HepG2 (cell line): ENCODE data around the gene PLEKHA5. TPM values are rescaled to one million over a fixed set of nuclear protein-coding genes. Genes with fewer than 3 reads are reported as not detected.

ENCODE experiments used
- ATAC-seq: fragments of 200-7000 bp; cut with Tn5 transposase; 3 replicates; pipeline ENCODE4 v1.9.1; 2020; ENCODE audit warnings: mild to moderate bottlenecking, moderate library complexity
- BruUV-seq: library from RNA; stranded (reverse); fragments of 400-500 nt; replicated peaks from 2 replicates; lab custom pipeline; 2021; lab: Mats Ljungman, UMichigan
- CTCF ChIA-PET: fragments of 300-600 bp; formaldehyde crosslinking; extraction: SDS; loops from one replicate; lab custom pipeline; 2021; ENCODE audit warnings: low total read pairs, inconsistent platforms, low intra/inter-chr PET ratio; lab: Yijun Ruan, JAX
- POLR2A ChIA-PET: fragments of 350-600 bp; sonication (Branson Sonifier 250); formaldehyde crosslinking; loops from one replicate; lab custom pipeline; 2020; ENCODE audit warnings: antibody characterized with exemption, inconsistent platforms; lab: Yijun Ruan, JAX
- DNase-seq: peaks from one replicate; pipeline ENCODE4 v3.0.0-alpha.2; 2015; ENCODE audit warnings: low spot score
- FAIRE-seq: peaks from 3 replicates; lab custom pipeline; 2011; peaks lifted over from hg19 to GRCh38; lab: Jason Lieb, UNC
- H2AFZ ChIP-seq: one replicate; pipeline ENCODE4 v1.6.1; 2011; ENCODE audit warnings: low read length, inconsistent platforms
- H3K27ac ChIP-seq: fragments of 300-600 bp; 3 replicates; pipeline ENCODE4 v1.8.0; 2011; ENCODE audit warnings: mixed run types, mild to moderate bottlenecking, mixed read lengths, low read length, inconsistent platforms; ENCODE audit not compliant: insufficient read depth; ENCODE audit errors: extremely low read length
- H3K27me3 ChIP-seq, 2 experiments: fragments of 200-600 bp in 1 of 2; 2 replicates in 1 of 2; 3 replicates in 1 of 2; pipeline versions ENCODE4 v1.6.0 to v1.8.0; 2011; ENCODE audit warnings: low read length in 2 of 2, mild to moderate bottlenecking in 2 of 2, moderate library complexity in 2 of 2, inconsistent platforms in 1 of 2; ENCODE audit not compliant: insufficient read depth in 2 of 2, control insufficient read depth in 1 of 2
- H3K36me3 ChIP-seq, 2 experiments: fragments of 200-600 bp in 1 of 2; replicated peaks in 1 of 2; 2 replicates in 1 of 2; 3 replicates in 1 of 2; pipeline versions ENCODE4 v1.5.1 to v1.8.0; 2011; ENCODE audit warnings: low read length in 2 of 2, inconsistent platforms in 1 of 2; ENCODE audit not compliant: insufficient read depth in 2 of 2, control insufficient read depth in 1 of 2
- H3K4me1 ChIP-seq: 2 replicates; pipeline ENCODE4 v1.5.1; 2012; ENCODE audit warnings: low read length, inconsistent platforms; ENCODE audit not compliant: insufficient read depth
- H3K4me2 ChIP-seq: 2 replicates; pipeline ENCODE4 v1.6.0; 2011; ENCODE audit warnings: low read depth, low read length, inconsistent platforms
- H3K4me3 ChIP-seq, 3 experiments: fragments of 200-600 bp in 1 of 3; sonication (generic), shearing (Covaris generic) in 1 of 3; replicated peaks in 1 of 3; 2 replicates each; pipeline ENCODE4 v1.5.1; 2011 to 2016; ENCODE audit warnings: low read length in 3 of 3, inconsistent platforms in 2 of 3, low read depth in 2 of 3, mild to moderate bottlenecking in 2 of 3, control low read depth in 1 of 3, mixed read lengths in 1 of 3; ENCODE audit not compliant: insufficient read depth in 1 of 3
- H3K79me2 ChIP-seq: one replicate; pipeline ENCODE4 v1.6.1; 2011; ENCODE audit warnings: low read length, inconsistent platforms; ENCODE audit not compliant: insufficient read depth
- H3K9ac ChIP-seq: 2 replicates; pipeline ENCODE4 v1.6.0; 2011; ENCODE audit warnings: mild to moderate bottlenecking, low read depth, low read length, inconsistent platforms; ENCODE audit not compliant: insufficient read depth
- H3K9me3 ChIP-seq: 2 replicates; pipeline ENCODE4 v1.5.1; 2012; ENCODE audit warnings: mild to moderate bottlenecking, low read length
- H4K20me1 ChIP-seq: 2 replicates; pipeline ENCODE4 v1.6.0; 2011; ENCODE audit warnings: inconsistent platforms, mild to moderate bottlenecking, low read length, moderate library complexity; ENCODE audit not compliant: insufficient read depth
- FOSL1 ChIP-seq: sonication (generic); formaldehyde crosslinking; IDR thresholded peaks from 2 replicates; pipeline ENCODE4 v1.9.0; 2021; ENCODE audit warnings: missing genetic modification reagents, borderline replicate concordance
- GZF1 ChIP-seq: sonication (generic); formaldehyde crosslinking; IDR thresholded peaks from 2 replicates; pipeline ENCODE4 v1.5.1; 2020; ENCODE audit warnings: mild to moderate bottlenecking, missing genetic modification reagents
- MAFF ChIP-seq: IDR thresholded peaks from 2 replicates; pipeline ENCODE4 v1.6.1; 2011; ENCODE audit warnings: low read depth, low read length, improper control_type of control experiment
- MAFK ChIP-seq, 2 experiments: IDR thresholded peaks in 1 of 2; conservative IDR thresholded peaks in 1 of 2; 2 replicates each; pipeline ENCODE4 v1.6.1; 2011; ENCODE audit warnings: improper control_type of control experiment in 2 of 2, low read length in 2 of 2
- NKX3-1 ChIP-seq: sonication (generic); formaldehyde crosslinking; IDR thresholded peaks from 2 replicates; pipeline ENCODE4 v1.5.0; 2020; ENCODE audit warnings: missing genetic modification reagents
- PHB2 ChIP-seq: fragments of 450-650 bp; IDR thresholded peaks from 2 replicates; pipeline ENCODE4 v1.6.1; 2018; ENCODE audit not compliant: partially characterized antibody
- SRSF9 ChIP-seq: fragments of 200-400 bp; formaldehyde crosslinking; IDR thresholded peaks from 2 replicates; pipeline ENCODE4 v1.6.1; 2018; ENCODE audit warnings: borderline replicate concordance, mild to moderate bottlenecking, low read depth, low read length; ENCODE audit not compliant: insufficient read depth, poor library complexity, severe bottlenecking
- ZNF430 ChIP-seq: sonication (generic); formaldehyde crosslinking; IDR thresholded peaks from 2 replicates; pipeline ENCODE4 v1.9.0; 2021; ENCODE audit warnings: mild to moderate bottlenecking, missing genetic modification reagents
- ZNF713 ChIP-seq: sonication (generic); formaldehyde crosslinking; IDR thresholded peaks from 2 replicates; pipeline ENCODE4 v1.4.0; 2020; ENCODE audit warnings: mild to moderate bottlenecking, missing genetic modification reagents
- WGBS: methylation state at CpG from one replicate; pipeline ENCODE4 v1.1.6; 2017; ENCODE audit warnings: low lambda C conversion rate; 5-methylcytosine and 5-hydroxymethylcytosine counted together
- in situ Hi-C: cut with HindIII; loops from 2 replicates; pipeline ENCODE4 v1.10.0; 2017; ENCODE audit warnings: low pct_unique_long_range_greater_than_20kb; ENCODE audit not compliant: extremely low pct_ligation_motif_present
- intact Hi-C: fragments of 100-400 bp; cut with micrococcal nuclease; formaldehyde crosslinking; loops from one replicate; pipeline ENCODE4 v1.10.0; 2022; ENCODE audit not compliant: unreplicated experiment
- polyA plus RNA-seq, 8 experiments: library from polyadenylated mRNA; depleted of rRNA in 3 of 8; stranded (reverse) in 7 of 8; unstranded in 1 of 8; fragments of >200 nt; fragmentation: Illumina TruSeq in 4 of 8; extraction: Trizol in 4 of 8; gene quantifications; 2 replicates each; pipeline versions ENCODE4 v1.2.1 to v1.2.3, GENCODE V29; 2011 to 2016; ENCODE audit warnings: low read depth in 4 of 8, missing spikeins in 1 of 8, mixed read lengths in 1 of 8; ENCODE audit not compliant: insufficient read depth in 1 of 8
- total RNA-seq, 5 experiments: library from RNA; depleted of rRNA; stranded (reverse); fragments of >200 nt; fragmentation: Illumina TruSeq; extraction: Trizol; gene quantifications; 2 replicates each; pipeline ENCODE4 v1.2.3, GENCODE V29; 2016; ENCODE audit warnings: low read depth in 1 of 5
- TF ChIP-seq, protein P1 (sequence below): IDR thresholded peaks from 2 replicates; pipeline ENCODE4 v1.6.1; 2016; ENCODE audit warnings: low read depth, control low read depth

Gene PLEKHA5
- total and polyA plus RNA-seq, 2 of the 13 experiments (the other 11 are each of a cell fraction or from before 2014, with no cell fraction given) = 4.2 to 15.4 TPM

GRCh38 chr12:19082365-19082911 lies 47.1 kb upstream of the PLEKHA5 start (continued):
- TF ChIP-seq NKX3-1 = no peak
- no peak for TF ChIP-seq MAFF
- no peak for TF ChIP-seq ZNF430
- no peak for TF ChIP-seq ZNF713 (CRISPR knock-in tag)
- TF ChIP-seq GZF1 = no peak
- TF ChIP-seq MAFK (conservative IDR thresholded peaks at IDR 0.05 in 1 of 2, IDR thresholded peaks at IDR 0.05 in 1 of 2; ENCODE audit: low read length in 2 of 2) = no peak
- TF ChIP-seq SRSF9 = no peak

GRCh38 chr12:19084547-19084946 lies 45.0 kb upstream of the PLEKHA5 start:
- Histone ChIP-seq H3K4me2 (no peak overlapping the region), H3K4me3 (no peak overlapping the region), H3K79me2 (no peaks in the 10 kb centered on the region), H2AFZ (no peak overlapping the region), H3K36me3 (no peaks in the 10 kb centered on the region)
- no peak for FAIRE-seq
- BruUV-seq = no TSS peak
- CTCF ChIA-PET = no interaction called here
- in situ Hi-C loops = no loop called here
- no peak for ATAC-seq
- TF ChIP-seq MAFF (peak; percentile 55; the same call in 1 of the 2 replicates), MAFK (conservative IDR thresholded peaks at IDR 0.05 in 1 of 2, IDR thresholded peaks at IDR 0.05 in 1 of 2; ENCODE audit: low read length in 2 of 2) (peak; percentile 62 to 66), FOSL1 (CRISPR knock-in tag) (no peak), PHB2 (no peak)
- TF ChIP-seq, protein P1, sequence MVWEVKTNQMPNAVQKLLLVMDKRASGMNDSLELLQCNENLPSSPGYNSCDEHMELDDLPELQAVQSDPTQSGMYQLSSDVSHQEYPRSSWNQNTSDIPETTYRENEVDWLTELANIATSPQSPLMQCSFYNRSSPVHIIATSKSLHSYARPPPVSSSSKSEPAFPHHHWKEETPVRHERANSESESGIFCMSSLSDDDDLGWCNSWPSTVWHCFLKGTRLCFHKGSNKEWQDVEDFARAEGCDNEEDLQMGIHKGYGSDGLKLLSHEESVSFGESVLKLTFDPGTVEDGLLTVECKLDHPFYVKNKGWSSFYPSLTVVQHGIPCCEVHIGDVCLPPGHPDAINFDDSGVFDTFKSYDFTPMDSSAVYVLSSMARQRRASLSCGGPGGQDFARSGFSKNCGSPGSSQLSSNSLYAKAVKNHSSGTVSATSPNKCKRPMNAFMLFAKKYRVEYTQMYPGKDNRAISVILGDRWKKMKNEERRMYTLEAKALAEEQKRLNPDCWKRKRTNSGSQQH (CRISPR knock-in tag) = no peak
- TF ChIP-seq, all 625 proteins: peak for 2
- H3K4me1 ChIP-seq = no peaks in the 10 kb centered on the region
- no peaks in the 10 kb centered on the region for H3K9me3 ChIP-seq
- POLR2A ChIA-PET = no interaction called here
- peaks cover 0 to 2% of the 10 kb centered on the region in 2 experiments; a peak in 2 of 5 replicates for H3K27me3 ChIP-seq
- no peaks in the 10 kb centered on the region for H4K20me1 ChIP-seq
- H3K27ac ChIP-seq = no peak overlapping the region
- 31% methylated on average over 4 of the region's 4 CpGs for WGBS
- DNase-seq = no peak
- intact Hi-C loops = no loop called here
- no peak overlapping the region for H3K9ac ChIP-seq
